ENCODE results near the gene SLC24A3.
A peak's percentile ranks its signal among the peaks of the same experiment; 100 is the strongest.

SLC24A3 gene

DNA sequence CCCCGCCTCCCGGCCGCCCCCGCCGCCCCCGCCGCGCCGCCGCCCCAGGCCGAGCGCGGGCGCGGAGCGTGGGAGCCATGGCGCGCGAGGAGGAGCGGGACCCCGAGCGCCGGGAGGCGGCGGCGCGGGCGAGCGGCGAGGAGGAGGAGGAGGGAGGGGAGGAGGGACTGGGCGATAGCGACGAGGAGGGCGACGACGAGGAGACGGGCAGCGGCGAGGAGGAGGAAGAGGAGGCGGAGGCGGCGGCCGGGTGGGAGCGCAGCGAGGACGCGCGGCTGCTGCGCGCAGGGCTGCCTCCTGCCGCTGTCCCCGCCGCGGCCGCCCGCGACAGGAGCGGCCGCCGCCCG is at the start of gene SLC24A3:
Gene SLC24A3, plus strand, starts transcription at position 174 of the 347 bp plus-strand sequence.
- H3K4me3 ChIP-seq (ENCODE audit: low read depth in 1 of 2, low read length in 2 of 2), result peak within 1 kb of the TSS; percentile 72 to 74
- H3K9me3 ChIP-seq (ENCODE audit: control insufficient read depth in 1 of 2, low read length in 2 of 2), result no peaks in the 10 kb centered on the region
- H3K36me3 ChIP-seq (ENCODE audit: control insufficient read depth in 1 of 2, insufficient read depth in 2 of 2, low read length in 2 of 2), result no peaks in the 10 kb centered on the region
- peaks cover 5% of the 10 kb centered on the region for H3K27me3 ChIP-seq (ENCODE audit: low read depth, low read length)
- H3K27ac ChIP-seq (ENCODE audit: low read length), result peak within 1 kb of the TSS; percentile 35
- peaks cover 6 to 12% of the 10 kb centered on the region in 2 donors for H3K4me1 ChIP-seq (ENCODE audit: control insufficient read depth in 1 of 2, insufficient read depth in 2 of 2, low read length in 2 of 2)

DNA sequence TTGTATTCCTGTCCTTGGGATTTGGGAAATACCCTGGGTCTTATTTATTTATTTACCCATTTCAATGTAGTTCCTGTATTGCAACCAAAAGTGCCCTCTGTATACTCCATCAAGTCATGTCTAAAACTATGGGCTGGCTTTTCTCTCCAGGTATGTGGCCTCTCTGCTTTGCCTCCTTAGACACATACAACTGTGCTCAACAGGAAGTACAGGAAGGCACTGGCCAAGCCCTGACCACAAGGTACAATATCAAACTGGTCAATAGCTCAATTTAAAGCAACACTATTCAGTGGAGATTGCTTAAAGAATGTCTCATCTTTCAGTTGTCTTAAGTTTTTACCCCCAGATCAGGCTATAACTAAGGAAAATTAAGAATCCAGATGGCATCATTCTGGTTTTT is 42.3 kb upstream of the SLC24A3 start:
- no peaks in the 10 kb centered on the region for H3K27me3 ChIP-seq (ENCODE audit: low read depth, low read length)
- H3K27ac ChIP-seq (ENCODE audit: low read length), result no peak overlapping the region
- H3K4me1 ChIP-seq (ENCODE audit: control insufficient read depth in 1 of 2, insufficient read depth in 2 of 2, low read length in 2 of 2), result no peaks in the 10 kb centered on the region
- no peaks in the 10 kb centered on the region for H3K36me3 ChIP-seq (ENCODE audit: control insufficient read depth in 1 of 2, insufficient read depth in 2 of 2, low read length in 2 of 2)
- no peak overlapping the region for H3K4me3 ChIP-seq (ENCODE audit: low read depth in 1 of 2, low read length in 2 of 2)
- H3K9me3 ChIP-seq (ENCODE audit: control insufficient read depth in 1 of 2, low read length in 2 of 2), result peaks cover 0 to 8% of the 10 kb centered on the region in 2 donors

DNA sequence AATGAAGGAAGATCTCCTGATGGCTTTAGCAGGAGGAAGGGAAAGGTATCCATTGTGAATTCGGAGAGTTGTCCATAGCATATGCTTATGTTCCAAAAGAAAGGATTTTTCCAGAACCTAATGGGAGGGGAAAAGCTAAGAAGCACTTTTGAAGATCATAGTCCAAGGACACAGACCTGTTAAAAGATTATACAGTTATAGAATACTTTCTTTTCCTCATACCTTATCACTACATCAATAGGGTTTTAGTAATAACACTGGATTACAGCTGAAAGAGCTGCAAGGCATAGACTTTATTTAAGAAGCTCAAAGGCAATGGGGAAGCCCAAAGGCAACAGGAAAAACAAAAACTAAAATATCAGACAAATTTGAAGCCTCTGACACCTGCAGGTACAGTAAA is 39.8 kb upstream of the SLC24A3 start:
- H3K4me1 ChIP-seq (ENCODE audit: control insufficient read depth in 1 of 2, insufficient read depth in 2 of 2, low read length in 2 of 2), result no peaks in the 10 kb centered on the region
- no peak overlapping the region for H3K4me3 ChIP-seq (ENCODE audit: low read depth in 1 of 2, low read length in 2 of 2)
- no peak overlapping the region for H3K27ac ChIP-seq (ENCODE audit: low read length)
- H3K36me3 ChIP-seq (ENCODE audit: control insufficient read depth in 1 of 2, insufficient read depth in 2 of 2, low read length in 2 of 2), result no peaks in the 10 kb centered on the region
- H3K27me3 ChIP-seq (ENCODE audit: low read depth, low read length), result no peaks in the 10 kb centered on the region
- peaks cover 0 to under 1% of the 10 kb centered on the region in 2 donors for H3K9me3 ChIP-seq (ENCODE audit: control insufficient read depth in 1 of 2, low read length in 2 of 2)

DNA sequence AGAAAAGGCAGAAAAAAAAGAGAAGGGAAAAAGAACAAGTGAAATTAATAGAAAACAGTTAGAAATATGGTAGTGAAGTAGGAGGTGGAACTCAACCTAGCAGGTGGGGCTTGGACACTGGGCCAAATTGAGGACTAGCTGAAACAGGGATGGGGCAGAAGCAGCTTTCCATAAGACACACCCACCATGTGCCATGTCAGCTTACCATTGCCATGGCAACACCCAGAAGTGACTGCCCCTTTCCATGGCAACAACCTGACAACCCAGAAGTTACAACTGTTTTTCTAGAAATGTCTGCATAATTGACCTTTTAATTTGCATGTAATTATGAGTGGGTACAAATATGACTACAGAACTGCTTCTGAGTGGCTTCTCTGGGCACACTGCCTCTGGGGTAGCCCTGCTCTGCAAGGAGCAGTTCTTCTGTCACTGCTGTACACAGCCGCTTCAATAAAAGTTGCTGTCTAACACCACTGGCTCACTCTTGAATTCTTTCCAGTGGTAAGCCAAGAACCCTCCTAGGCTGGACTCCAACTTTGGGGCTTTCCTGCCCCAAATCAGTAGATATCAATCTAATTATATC is 35.9 kb upstream of the SLC24A3 start:
- H3K9me3 ChIP-seq (ENCODE audit: control insufficient read depth in 1 of 2, low read length in 2 of 2), result no peaks in the 10 kb centered on the region
- H3K27ac ChIP-seq (ENCODE audit: low read length), result no peak overlapping the region
- H3K4me1 ChIP-seq (ENCODE audit: control insufficient read depth in 1 of 2, insufficient read depth in 2 of 2, low read length in 2 of 2), result no peaks in the 10 kb centered on the region
- H3K27me3 ChIP-seq (ENCODE audit: low read depth, low read length), result no peaks in the 10 kb centered on the region
- H3K36me3 ChIP-seq (ENCODE audit: control insufficient read depth in 1 of 2, insufficient read depth in 2 of 2, low read length in 2 of 2), result no peaks in the 10 kb centered on the region
- H3K4me3 ChIP-seq (ENCODE audit: low read depth in 1 of 2, low read length in 2 of 2), result no peak overlapping the region

DNA sequence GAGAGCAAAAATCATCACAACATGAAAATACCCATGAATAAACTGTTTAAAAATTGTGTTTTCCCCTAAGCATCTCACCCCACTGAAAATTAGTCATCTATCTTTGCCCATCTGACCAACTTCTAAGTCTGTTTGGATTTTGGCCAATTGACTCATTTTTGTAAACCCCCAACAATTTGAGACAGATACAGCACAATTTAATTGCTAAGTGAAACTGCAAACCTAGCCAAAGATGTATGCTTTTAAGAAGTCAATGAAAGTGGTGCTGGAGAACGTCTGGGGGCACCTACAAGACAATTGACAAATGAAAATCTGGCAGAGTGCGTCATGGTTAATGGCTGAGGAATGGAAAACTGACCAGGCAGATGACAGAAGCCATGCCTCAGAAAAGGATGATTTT is 30.9 kb upstream of the SLC24A3 start:
- Histone ChIP-seq H3K4me1 (ENCODE audit: control insufficient read depth in 1 of 2, insufficient read depth in 2 of 2, low read length in 2 of 2) (no peaks in the 10 kb centered on the region), H3K27me3 (ENCODE audit: low read depth, low read length) (no peaks in the 10 kb centered on the region), H3K36me3 (ENCODE audit: control insufficient read depth in 1 of 2, insufficient read depth in 2 of 2, low read length in 2 of 2) (no peaks in the 10 kb centered on the region), H3K4me3 (ENCODE audit: low read depth in 1 of 2, low read length in 2 of 2) (no peak overlapping the region), H3K27ac (ENCODE audit: low read length) (no peak overlapping the region), H3K9me3 (ENCODE audit: control insufficient read depth in 1 of 2, low read length in 2 of 2) (no peaks in the 10 kb centered on the region)

DNA sequence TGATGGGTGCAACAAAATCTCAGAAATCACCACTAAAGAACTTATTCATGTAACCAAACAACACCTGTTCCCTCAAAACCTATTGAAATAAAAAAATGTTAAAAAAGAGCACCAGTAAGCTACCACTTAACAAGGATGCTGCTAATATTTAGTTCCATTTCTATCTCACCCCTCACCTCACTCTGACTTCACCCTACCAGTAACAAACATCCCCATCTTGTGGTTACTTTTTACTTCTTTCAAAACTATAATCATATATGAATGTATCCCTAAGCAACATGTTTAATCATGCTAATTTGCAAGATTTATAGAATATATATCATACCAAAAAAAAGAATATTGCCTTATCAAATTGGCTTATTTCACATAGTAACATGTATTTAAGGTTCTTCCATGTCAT is 27.4 kb upstream of the SLC24A3 start:
- Histone ChIP-seq H3K4me1 (ENCODE audit: control insufficient read depth in 1 of 2, insufficient read depth in 2 of 2, low read length in 2 of 2) (no peaks in the 10 kb centered on the region), H3K36me3 (ENCODE audit: control insufficient read depth in 1 of 2, insufficient read depth in 2 of 2, low read length in 2 of 2) (no peaks in the 10 kb centered on the region)

DNA sequence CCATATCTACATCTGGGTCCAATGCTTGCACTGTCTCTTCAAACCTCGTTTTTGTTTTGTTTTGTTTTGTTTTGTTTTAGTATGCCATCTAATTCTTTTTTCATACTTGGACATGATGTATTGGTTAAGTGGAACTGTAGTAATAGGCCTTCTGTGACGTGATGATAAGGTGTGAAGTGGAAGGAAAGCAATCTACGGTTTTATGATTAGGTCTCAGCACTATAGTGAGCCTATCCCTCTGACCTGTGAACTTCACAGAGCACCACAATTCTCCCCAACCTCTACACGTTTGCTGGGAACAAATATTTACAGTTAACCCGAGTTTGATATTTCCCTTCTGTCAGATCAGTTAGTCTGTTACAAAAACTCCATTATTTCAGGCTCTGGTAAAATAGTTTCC is 19.1 kb upstream of the SLC24A3 start:
- Histone ChIP-seq H3K9me3 (ENCODE audit: control insufficient read depth in 1 of 2, low read length in 2 of 2) (no peaks in the 10 kb centered on the region), H3K4me3 (ENCODE audit: low read depth in 1 of 2, low read length in 2 of 2) (no peak overlapping the region), H3K36me3 (ENCODE audit: control insufficient read depth in 1 of 2, insufficient read depth in 2 of 2, low read length in 2 of 2) (no peaks in the 10 kb centered on the region), H3K27me3 (ENCODE audit: low read depth, low read length) (no peaks in the 10 kb centered on the region), H3K4me1 (ENCODE audit: control insufficient read depth in 1 of 2, insufficient read depth in 2 of 2, low read length in 2 of 2) (no peaks in the 10 kb centered on the region), H3K27ac (ENCODE audit: low read length) (no peak overlapping the region)

More for the DNA sequence above, 27.4 kb upstream of the SLC24A3 start:
- no peaks in the 10 kb centered on the region for H3K9me3 ChIP-seq (ENCODE audit: control insufficient read depth in 1 of 2, low read length in 2 of 2)
- no peak overlapping the region for H3K27ac ChIP-seq (ENCODE audit: low read length)
- no peak overlapping the region for H3K4me3 ChIP-seq (ENCODE audit: low read depth in 1 of 2, low read length in 2 of 2)
- no peaks in the 10 kb centered on the region for H3K27me3 ChIP-seq (ENCODE audit: low read depth, low read length)

DNA sequence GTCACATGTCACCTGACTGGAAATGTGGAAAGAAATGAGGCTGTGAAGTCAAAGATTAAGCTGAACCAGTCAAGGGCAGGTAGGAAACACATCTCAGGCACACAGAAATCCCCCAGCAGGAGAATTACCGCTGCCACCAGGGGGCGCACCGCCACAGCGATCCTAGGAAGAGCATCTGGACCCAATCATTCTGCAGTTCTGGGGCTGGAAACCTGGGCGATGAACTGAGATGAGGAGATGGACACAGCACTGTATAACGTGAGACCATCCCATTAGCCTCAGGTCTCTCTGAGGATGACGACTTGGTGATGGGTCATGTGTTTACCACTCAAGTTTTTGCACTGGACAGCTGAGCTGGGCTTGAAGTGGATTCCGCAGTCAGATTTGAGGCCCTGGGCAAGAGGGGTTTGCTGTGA is 6.5 kb upstream of the SLC24A3 start:
- Histone ChIP-seq H3K4me3 (ENCODE audit: low read depth in 1 of 2, low read length in 2 of 2) (no peak overlapping the region), H3K27me3 (ENCODE audit: low read depth, low read length) (no peaks in the 10 kb centered on the region), H3K27ac (ENCODE audit: low read length) (no peak overlapping the region), H3K36me3 (ENCODE audit: control insufficient read depth in 1 of 2, insufficient read depth in 2 of 2, low read length in 2 of 2) (no peaks in the 10 kb centered on the region), H3K4me1 (ENCODE audit: control insufficient read depth in 1 of 2, insufficient read depth in 2 of 2, low read length in 2 of 2) (peaks cover under 1 to 4% of the 10 kb centered on the region in 2 donors), H3K9me3 (ENCODE audit: control insufficient read depth in 1 of 2, low read length in 2 of 2) (no peaks in the 10 kb centered on the region)

DNA sequence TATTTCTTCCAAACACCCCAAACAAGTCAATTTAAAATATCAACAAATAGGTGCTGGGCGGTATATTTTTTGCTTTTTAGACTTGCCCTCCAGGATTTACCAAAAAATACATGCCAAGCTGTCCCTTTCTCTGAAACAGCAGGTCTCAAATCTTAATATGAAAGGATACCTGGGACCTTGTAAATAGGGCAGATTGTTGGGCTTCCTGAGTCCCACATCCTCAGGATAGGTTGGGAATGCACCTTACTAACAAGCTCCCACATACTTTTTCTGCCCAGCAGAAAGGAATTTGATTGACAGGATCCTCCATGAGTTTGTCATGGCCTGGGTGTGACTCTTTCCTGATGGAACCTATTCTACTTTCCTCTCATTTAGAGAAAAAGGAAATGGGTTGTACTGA is 4.9 kb upstream of the SLC24A3 start:
- Histone ChIP-seq H3K9me3 (ENCODE audit: control insufficient read depth in 1 of 2, low read length in 2 of 2) (no peaks in the 10 kb centered on the region), H3K27me3 (ENCODE audit: low read depth, low read length) (no peaks in the 10 kb centered on the region), H3K36me3 (ENCODE audit: control insufficient read depth in 1 of 2, insufficient read depth in 2 of 2, low read length in 2 of 2) (no peaks in the 10 kb centered on the region), H3K27ac (ENCODE audit: low read length) (no peak overlapping the region), H3K4me1 (ENCODE audit: control insufficient read depth in 1 of 2, insufficient read depth in 2 of 2, low read length in 2 of 2) (peaks cover 6 to 12% of the 10 kb centered on the region in 2 donors), H3K4me3 (ENCODE audit: low read depth in 1 of 2, low read length in 2 of 2) (no peak overlapping the region)

DNA sequence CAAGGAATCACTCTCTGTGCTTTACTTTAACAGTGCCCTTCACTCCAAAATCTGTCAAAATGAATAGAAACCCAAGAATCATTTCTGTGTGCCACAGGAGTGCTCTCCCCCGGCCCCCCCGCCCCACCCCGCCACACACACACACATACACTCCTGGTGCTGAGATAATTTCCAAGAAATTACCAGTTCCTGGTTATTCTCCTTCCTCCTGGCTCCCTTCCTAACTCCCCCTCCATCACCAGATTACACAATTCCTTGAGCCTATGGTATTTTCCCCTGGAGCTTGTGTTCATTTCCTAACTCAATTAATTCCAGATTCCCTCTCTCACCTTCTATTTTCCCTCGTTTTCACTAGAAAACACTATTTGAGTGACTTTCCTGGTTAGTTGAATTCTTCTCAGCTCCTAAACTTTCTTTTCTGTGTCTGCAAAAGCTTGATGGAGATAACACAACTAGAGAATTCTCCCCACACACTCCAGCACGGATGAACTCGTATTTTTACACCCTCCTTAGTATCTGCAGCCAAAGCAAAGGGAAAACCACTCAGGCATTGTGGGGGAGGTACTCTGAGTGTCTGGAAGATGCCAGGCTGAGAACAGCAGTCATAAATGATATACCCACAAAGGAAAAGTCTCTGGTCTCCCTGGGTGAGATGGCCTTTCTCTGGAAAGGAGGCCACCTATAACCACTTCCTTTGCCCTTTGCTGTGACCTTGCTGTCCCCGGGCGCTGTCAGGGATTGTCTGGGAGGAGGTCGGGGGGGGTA is 1.9 kb upstream of the SLC24A3 start:
- Histone ChIP-seq H3K4me3 (ENCODE audit: low read depth in 1 of 2, low read length in 2 of 2) (no peak overlapping the region), H3K4me1 (ENCODE audit: control insufficient read depth in 1 of 2, insufficient read depth in 2 of 2, low read length in 2 of 2) (peaks cover 6 to 12% of the 10 kb centered on the region in 2 donors), H3K27ac (ENCODE audit: low read length) (peak overlapping the region; percentile 35), H3K36me3 (ENCODE audit: control insufficient read depth in 1 of 2, insufficient read depth in 2 of 2, low read length in 2 of 2) (no peaks in the 10 kb centered on the region), H3K9me3 (ENCODE audit: control insufficient read depth in 1 of 2, low read length in 2 of 2) (no peaks in the 10 kb centered on the region), H3K27me3 (ENCODE audit: low read depth, low read length) (peaks cover 5% of the 10 kb centered on the region)

DNA sequence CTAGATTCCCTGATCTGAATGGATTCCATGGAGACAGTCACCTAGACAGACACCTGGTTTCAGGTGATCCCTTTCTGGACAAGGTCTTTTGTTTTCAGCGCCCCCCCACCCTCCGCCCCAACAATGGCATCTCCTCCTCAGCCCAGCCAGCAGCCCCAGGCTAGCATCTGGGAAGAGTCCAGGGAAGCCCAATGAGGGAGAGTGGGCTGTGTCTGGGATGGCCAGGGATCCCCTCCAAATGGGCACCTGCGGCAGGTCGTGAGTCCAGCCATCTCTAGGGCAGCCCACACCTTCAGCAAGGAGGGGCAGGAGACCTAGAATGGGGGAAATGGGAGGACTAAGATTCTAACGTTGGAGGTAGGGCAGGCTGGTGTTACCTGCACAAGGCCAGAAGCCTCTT is 1.2 kb upstream of the SLC24A3 start:
- Histone ChIP-seq H3K36me3 (ENCODE audit: control insufficient read depth in 1 of 2, insufficient read depth in 2 of 2, low read length in 2 of 2) (no peaks in the 10 kb centered on the region), H3K4me3 (ENCODE audit: low read depth in 1 of 2, low read length in 2 of 2) (peak overlapping the region in 1 of 2 donors; percentile 68), H3K4me1 (ENCODE audit: control insufficient read depth in 1 of 2, insufficient read depth in 2 of 2, low read length in 2 of 2) (peaks cover 6 to 12% of the 10 kb centered on the region in 2 donors), H3K27ac (ENCODE audit: low read length) (peak overlapping the region; percentile 35), H3K27me3 (ENCODE audit: low read depth, low read length) (peaks cover 5% of the 10 kb centered on the region), H3K9me3 (ENCODE audit: control insufficient read depth in 1 of 2, low read length in 2 of 2) (no peaks in the 10 kb centered on the region)

Data from muscle layer of duodenum (tissue), 2 donors.